Lung (tissue), 12 donors: ENCODE measurements around the gene ZNF804B. TPM values are rescaled to one million over a fixed set of nuclear protein-coding genes. Genes with fewer than 3 reads are reported as not detected.

ENCODE experiments used
- ATAC-seq: fragments of 200-7000 bp; cut with Tn5 transposase; one replicate; pipeline ENCODE4 v1.9.1; 2020; ENCODE audit warnings: moderate number of reproducible peaks; ENCODE audit not compliant: insufficient read depth, low FRiP score
- DNase-seq, 3 donors: peaks; one replicate each; pipeline ENCODE4 v3.0.0-alpha.2; 2013 to 2017
- H3K27ac ChIP-seq, 2 donors: one replicate each; pipeline ENCODE4 v1.5.1; 2013; ENCODE audit warnings: mild to moderate bottlenecking in 2 of 2, moderate library complexity in 2 of 2, control low read depth in 1 of 2, inconsistent platforms in 1 of 2, low read depth in 1 of 2, low read length in 1 of 2
- H3K27me3 ChIP-seq, 3 donors: one replicate each; pipeline ENCODE4 v1.5.1; 2013; ENCODE audit warnings: low read length in 2 of 3; ENCODE audit not compliant: control insufficient read depth in 3 of 3, insufficient read depth in 3 of 3
- H3K36me3 ChIP-seq, 4 donors: one replicate each; pipeline ENCODE4 v1.5.1; 2013; ENCODE audit warnings: low read length in 4 of 4, mild to moderate bottlenecking in 1 of 4, moderate library complexity in 1 of 4; ENCODE audit not compliant: control insufficient read depth in 4 of 4, insufficient read depth in 4 of 4
- H3K4me1 ChIP-seq, 5 donors: one replicate each; pipeline ENCODE4 v1.5.1; 2013; ENCODE audit warnings: low read length in 5 of 5, mild to moderate bottlenecking in 2 of 5, moderate library complexity in 1 of 5; ENCODE audit not compliant: control insufficient read depth in 5 of 5, insufficient read depth in 5 of 5
- H3K4me3 ChIP-seq: one replicate; pipeline ENCODE4 v1.5.1; 2013; ENCODE audit warnings: mild to moderate bottlenecking, control low read depth, moderate library complexity
- H3K9ac ChIP-seq, 2 donors: one replicate each; pipeline ENCODE4 v1.5.1; 2013; ENCODE audit warnings: low read length in 2 of 2, control low read depth in 1 of 2; ENCODE audit not compliant: insufficient read depth in 1 of 2
- H3K9me3 ChIP-seq, 4 donors: one replicate each; pipeline ENCODE4 v1.5.1; 2013; ENCODE audit warnings: low read length in 3 of 4, mild to moderate bottlenecking in 1 of 4, moderate library complexity in 1 of 4; ENCODE audit not compliant: control insufficient read depth in 4 of 4, insufficient read depth in 3 of 4
- WGBS, 2 donors: extraction: QIAGEN DNeasy Blood & Tissue Kit; methylation state at CpG; one replicate each; pipeline ENCODE4 v1.1.7; 2013; 5-methylcytosine and 5-hydroxymethylcytosine counted together
- polyA plus RNA-seq, 2 donors: library from polyadenylated mRNA; stranded (reverse); fragments of 200-250 nt; gene quantifications; one replicate each; pipeline ENCODE4 v1.2.1, GENCODE V29; 2013
- total RNA-seq, 2 donors: library from RNA; depleted of rRNA in 1 of 2; stranded (reverse); fragments of >200 nt in 1 of 2; gene quantifications; one replicate each; pipeline ENCODE4 v1.2.1, GENCODE V29; 2014 to 2021
- TF ChIP-seq, protein P1 (sequence below): IDR thresholded peaks from 2 replicates; pipeline ENCODE4 v1.5.1; 2012; ENCODE audit warnings: mild to moderate bottlenecking; ENCODE audit errors: control extremely low read depth, extremely low read depth
- donor health status: control.
- donor health status: control.
- donor health status: Bipolar disorder and iron deficiency.
- donor health status: healthy.
- donor health status: DM: yes; HTN: yes; CAD: no.

The ZNF804B gene
- total and polyA plus RNA-seq, 4 donors, result not detected

DNA sequence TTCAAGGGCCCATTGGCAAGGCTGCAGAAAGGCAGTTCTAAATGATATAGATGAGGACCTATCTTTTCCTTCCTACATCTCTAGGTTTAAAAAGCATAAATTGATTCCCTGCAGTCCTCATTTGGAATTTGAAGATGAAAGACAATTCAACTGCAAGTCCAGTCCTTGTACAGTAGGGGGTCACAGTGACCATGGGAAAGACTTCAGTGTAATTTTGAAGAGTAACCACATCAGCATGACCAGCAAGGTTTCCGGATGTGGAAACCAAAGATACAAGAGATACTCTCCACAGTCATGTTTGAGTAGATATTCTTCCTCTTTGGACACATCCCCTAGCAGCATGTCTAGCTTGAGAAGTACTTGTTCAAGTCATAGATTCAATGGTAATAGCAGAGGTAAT, 575.3 kb downstream of the ZNF804B start:
- Histone ChIP-seq H3K27me3 (peaks cover 0 to 9% (median 0%) of the 10 kb centered on the region in 3 donors), H3K4me3 (no peak overlapping the region), H3K9ac (no peak overlapping the region), H3K36me3 (no peaks in the 10 kb centered on the region), H3K4me1 (no peaks in the 10 kb centered on the region), H3K9me3 (no peaks in the 10 kb centered on the region), H3K27ac (no peak overlapping the region)
- ATAC-seq (no peak), DNase-seq (peak in 1 of 3 donors; percentile 4)
- TF ChIP-seq, protein P1, sequence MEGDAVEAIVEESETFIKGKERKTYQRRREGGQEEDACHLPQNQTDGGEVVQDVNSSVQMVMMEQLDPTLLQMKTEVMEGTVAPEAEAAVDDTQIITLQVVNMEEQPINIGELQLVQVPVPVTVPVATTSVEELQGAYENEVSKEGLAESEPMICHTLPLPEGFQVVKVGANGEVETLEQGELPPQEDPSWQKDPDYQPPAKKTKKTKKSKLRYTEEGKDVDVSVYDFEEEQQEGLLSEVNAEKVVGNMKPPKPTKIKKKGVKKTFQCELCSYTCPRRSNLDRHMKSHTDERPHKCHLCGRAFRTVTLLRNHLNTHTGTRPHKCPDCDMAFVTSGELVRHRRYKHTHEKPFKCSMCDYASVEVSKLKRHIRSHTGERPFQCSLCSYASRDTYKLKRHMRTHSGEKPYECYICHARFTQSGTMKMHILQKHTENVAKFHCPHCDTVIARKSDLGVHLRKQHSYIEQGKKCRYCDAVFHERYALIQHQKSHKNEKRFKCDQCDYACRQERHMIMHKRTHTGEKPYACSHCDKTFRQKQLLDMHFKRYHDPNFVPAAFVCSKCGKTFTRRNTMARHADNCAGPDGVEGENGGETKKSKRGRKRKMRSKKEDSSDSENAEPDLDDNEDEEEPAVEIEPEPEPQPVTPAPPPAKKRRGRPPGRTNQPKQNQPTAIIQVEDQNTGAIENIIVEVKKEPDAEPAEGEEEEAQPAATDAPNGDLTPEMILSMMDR, result no peak
- 60 to 73% methylated on average over 1 of the region's 1 CpG for WGBS, 2 donors

DNA sequence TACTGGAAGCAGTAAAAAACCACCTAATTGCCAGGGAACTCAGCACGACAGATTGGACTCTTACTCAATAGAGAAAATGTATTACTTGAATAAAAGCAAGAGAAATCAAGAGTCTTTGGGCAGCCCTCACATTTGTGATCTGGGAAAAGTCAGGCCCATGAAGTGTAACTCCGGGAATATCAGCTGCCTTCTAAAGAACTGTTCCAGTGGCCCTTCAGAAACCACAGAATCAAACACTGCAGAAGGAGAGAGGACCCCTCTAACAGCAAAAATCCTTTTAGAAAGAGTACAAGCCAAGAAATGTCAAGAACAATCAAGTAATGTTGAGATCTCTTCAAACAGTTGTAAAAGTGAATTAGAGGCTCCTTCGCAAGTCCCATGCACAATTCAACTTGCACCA, 576.0 kb downstream of the ZNF804B start:
- ATAC-seq (no peak), DNase-seq (peak in 2 of 3 donors; percentile 9 to 47)
- Histone ChIP-seq H3K27me3 (peaks cover 0 to 11% (median 0%) of the 10 kb centered on the region in 3 donors), H3K4me3 (no peak overlapping the region), H3K4me1 (no peaks in the 10 kb centered on the region), H3K36me3 (no peaks in the 10 kb centered on the region), H3K27ac (no peak overlapping the region), H3K9ac (no peak overlapping the region), H3K9me3 (no peaks in the 10 kb centered on the region)
- TF ChIP-seq, protein P1, result no peak
- WGBS, 2 donors, result 59 to 73% methylated on average over 3 of the region's 3 CpGs

DNA sequence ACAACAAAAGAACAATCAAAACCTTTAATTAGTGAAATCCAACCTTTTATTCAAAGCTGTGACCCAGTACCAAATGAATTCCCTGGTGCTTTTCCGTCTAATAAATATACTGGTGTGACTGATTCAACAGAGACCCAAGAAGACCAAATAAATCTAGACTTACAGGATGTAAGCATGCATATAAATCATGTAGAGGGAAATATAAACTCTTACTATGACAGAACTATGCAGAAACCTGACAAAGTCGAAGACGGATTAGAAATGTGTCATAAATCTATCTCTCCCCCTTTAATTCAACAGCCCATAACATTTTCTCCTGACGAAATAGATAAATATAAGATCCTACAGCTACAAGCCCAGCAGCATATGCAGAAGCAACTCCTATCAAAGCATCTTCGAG, 576.6 kb downstream of the ZNF804B start:
- DNase-seq (no peak), ATAC-seq (no peak)
- Histone ChIP-seq H3K36me3 (no peaks in the 10 kb centered on the region), H3K4me3 (no peak overlapping the region), H3K27ac (no peak overlapping the region), H3K9ac (no peak overlapping the region), H3K9me3 (no peaks in the 10 kb centered on the region), H3K4me1 (no peaks in the 10 kb centered on the region), H3K27me3 (peaks cover 0 to 11% (median 0%) of the 10 kb centered on the region in 3 donors)
- TF ChIP-seq, protein P1, result no peak
- 68 to 72% methylated on average over 5 of the region's 5 CpGs for WGBS, 2 donors

DNA sequence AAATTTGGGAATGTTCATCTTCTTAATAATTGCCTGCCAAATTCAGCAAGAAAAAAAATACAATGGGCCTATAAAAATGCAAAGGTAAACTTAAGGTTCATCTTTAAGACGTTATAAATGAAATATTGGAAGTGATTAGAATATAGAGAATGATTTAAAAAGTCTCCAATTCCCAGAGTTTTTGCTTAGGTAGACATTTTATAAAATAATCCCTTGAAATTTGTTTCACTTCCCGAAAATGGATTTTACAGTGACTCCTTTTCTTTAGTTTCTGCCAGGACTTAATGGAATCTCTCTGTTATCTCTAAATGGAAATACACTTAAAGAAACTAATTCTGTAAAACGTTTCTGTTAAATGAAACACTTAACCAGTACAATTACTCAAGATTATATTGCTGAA, 580.2 kb downstream of the ZNF804B start:
- H3K27me3 ChIP-seq, result peaks cover 0 to 14% (median 0%) of the 10 kb centered on the region in 3 donors
- 56 to 72% methylated on average over 3 of the region's 3 CpGs for WGBS, 2 donors
- DNase-seq (no peak), ATAC-seq (no peak)
- no peak overlapping the region for H3K9ac ChIP-seq
- H3K9me3 ChIP-seq, result no peaks in the 10 kb centered on the region
- H3K4me1 ChIP-seq, result no peaks in the 10 kb centered on the region
- no peaks in the 10 kb centered on the region for H3K36me3 ChIP-seq
- H3K4me3 ChIP-seq, result no peak overlapping the region
- no peak overlapping the region for H3K27ac ChIP-seq
- TF ChIP-seq, protein P1, result no peak
